Spleen (tissue), 7 donors: ENCODE results near the gene NPDC1.
A peak's percentile ranks its signal among the peaks of the same experiment; 100 is the strongest.

ENCODE experiments used
- CTCF ChIP-seq, 11 experiments: fragments of 200-600 bp in 7 of 11; fragments of 450-650 bp in 4 of 11; sonication (generic) in 4 of 11; IDR thresholded peaks in 8 of 11; conservative IDR thresholded peaks in 3 of 11; 1 replicate in 7 of 11; 2 replicates in 4 of 11; pipeline versions ENCODE4 v1.4.0 to v1.8.0; 2016 to 2021; ENCODE audit warnings: antibody characterized with exemption in 11 of 11, inconsistent platforms in 4 of 11, mild to moderate bottlenecking in 1 of 11
- POLR2A ChIP-seq, 3 donors: fragments of 450-650 bp; IDR thresholded peaks; one replicate each; pipeline ENCODE4 v1.5.1; 2017; ENCODE audit warnings: antibody characterized with exemption in 3 of 3, mild to moderate bottlenecking in 1 of 3
- POLR2AphosphoS5 ChIP-seq, 3 donors: sonication (generic); formaldehyde crosslinking; IDR thresholded peaks; one replicate each; pipeline ENCODE4 v1.5.1; 2017; ENCODE audit warnings: antibody characterized with exemption in 3 of 3
- donor health status: DM: no; HTN: no; CAD: no; lungs with moderate emphysema.
- donor health status: DM: no; HTN: no; CAD: no.
- donor health status: DM: no; HTN: no; CAD: no.

- TF ChIP-seq CTCF (IDR thresholded peaks at IDR 0.05 in 8 of 11, conservative IDR thresholded peaks at IDR 0.05 in 3 of 11) (no peak), POLR2AphosphoS5 (IDR thresholded peaks at IDR 0.05) (peak in 1 of 3 donors; percentile 46), POLR2A (IDR thresholded peaks at IDR 0.05) (no peak)
These were observed 7.1 kb downstream of the NPDC1 start for GRCh38 chr9:137038916-137039315.
